ENCODE results near the gene TRAPPC5.

GRCh38 chr19:7665076-7665475 lies 15.6 kb upstream of the TRAPPC5 start:
- TF ChIP-seq CTCF (IDR thresholded peaks at IDR 0.05) (no peak), EP300 (IDR thresholded peaks at IDR 0.05; ENCODE audit: low read depth) (no peak)

All from transverse colon (tissue), 3 donors.